AG04450 (cell line): ENCODE results near the gene ABCB9. TPM values are rescaled to one million over a fixed set of nuclear protein-coding genes. Genes with fewer than 3 reads are reported as not detected.

Experiments used
- CTCF ChIA-PET: fragments of 300-600, 350-600 bp; formaldehyde crosslinking; extraction: SDS; loops from one replicate; lab custom pipeline; 2022; ENCODE audit warnings: antibody characterized with exemption, inconsistent platforms; lab: Charles Lee
- POLR2A ChIA-PET: fragments of 350-600 bp; formaldehyde crosslinking; extraction: SDS; loops from one replicate; lab custom pipeline; 2021; ENCODE audit warnings: antibody characterized with exemption, inconsistent platforms; lab: Yijun Ruan, JAX
- DNase-seq: peaks from one replicate; pipeline ENCODE4 v3.0.0-alpha.2; 2011; ENCODE audit warnings: low read depth, low spot score
- H3K27ac ChIP-seq: one replicate; pipeline ENCODE4 v1.5.1; 2012; ENCODE audit warnings: low read depth, low read length, control low read depth
- H3K27me3 ChIP-seq: one replicate; pipeline ENCODE4 v1.6.0; 2012; ENCODE audit warnings: low read length; ENCODE audit not compliant: control insufficient read depth, insufficient read depth
- H3K4me3 ChIP-seq: 2 replicates; pipeline ENCODE4 v1.5.1; 2011; ENCODE audit warnings: mild to moderate bottlenecking, low read depth, low read length, control low read depth
- H3K9me3 ChIP-seq: 2 replicates; pipeline ENCODE4 v1.5.1; 2012; ENCODE audit warnings: low read length; ENCODE audit not compliant: control insufficient read depth, insufficient read depth
- CTCF ChIP-seq: IDR thresholded peaks from 2 replicates; pipeline ENCODE4 v1.5.1; 2011; ENCODE audit warnings: low read depth, low read length, control low read depth, inconsistent platforms
- polyA plus RNA-seq: library from polyadenylated mRNA; depleted of rRNA; stranded (reverse); fragments of >200 nt; gene quantifications from 2 replicates; pipeline ENCODE4 v1.2.3, GENCODE V29; 2011

ABCB9 gene
- polyA plus RNA-seq, 1 experiment, result 3.4 TPM

- H3K9me3 ChIP-seq, result no peaks in the 10 kb centered on the region; the same call in 1 of the 2 replicates
- no peak overlapping the region for H3K4me3 ChIP-seq
- H3K27me3 ChIP-seq, result no peaks in the 10 kb centered on the region
- no peak for TF ChIP-seq CTCF
- DNase-seq, result no peak
- ChIA-PET POLR2A (no interaction called here), CTCF (no interaction called here)
- H3K27ac ChIP-seq, result no peak overlapping the region
Measured at GRCh38 chr12:122998316-122998715, 32.1 kb upstream of the ABCB9 start.

GRCh38 chr12:122997343-122998250, 31.3 kb upstream of the ABCB9 start:
- Histone ChIP-seq H3K4me3 (no peak overlapping the region), H3K27me3 (no peaks in the 10 kb centered on the region), H3K9me3 (no peaks in the 10 kb centered on the region; the same call in 1 of the 2 replicates), H3K27ac (no peak overlapping the region)
- CTCF ChIA-PET, result no interaction called here
- no peak for TF ChIP-seq CTCF
- no peak for DNase-seq
- POLR2A ChIA-PET, result no interaction called here

GRCh38 chr12:122996621-122997342, 30.5 kb upstream of the ABCB9 start:
- no peaks in the 10 kb centered on the region for H3K27me3 ChIP-seq
- TF ChIP-seq CTCF, result no peak
- H3K9me3 ChIP-seq, result no peaks in the 10 kb centered on the region; the same call in 1 of the 2 replicates
- H3K4me3 ChIP-seq, result no peak overlapping the region
- ChIA-PET POLR2A (no interaction called here), CTCF (no interaction called here)
- no peak for DNase-seq
- no peak overlapping the region for H3K27ac ChIP-seq

- no peak for TF ChIP-seq CTCF
- ChIA-PET CTCF (interaction anchor here (0.7 kb wide), 1 partner anchor 242 kb away, joined by 3 read pairs; no protein-coding TSS in a partner anchor), POLR2A (no interaction called here)
- no peak for DNase-seq
- Histone ChIP-seq H3K27ac (no peak overlapping the region), H3K9me3 (no peaks in the 10 kb centered on the region; the same call in 1 of the 2 replicates), H3K27me3 (no peaks in the 10 kb centered on the region), H3K4me3 (no peak overlapping the region)
Measured at GRCh38 chr12:122996188-122996601, 29.9 kb upstream of the ABCB9 start.
